GM21526 (cell line): ENCODE measurements around the gene ACTR1A.

ENCODE experiments used
- ATAC-seq: cut with Tn5 transposase; IDR thresholded peaks from one replicate; pipeline ENCODE4 v1.9.1; 2021; ENCODE audit warnings: moderate library complexity; ENCODE audit not compliant: unreplicated experiment, low FRiP score

Gene ACTR1A

DNA sequence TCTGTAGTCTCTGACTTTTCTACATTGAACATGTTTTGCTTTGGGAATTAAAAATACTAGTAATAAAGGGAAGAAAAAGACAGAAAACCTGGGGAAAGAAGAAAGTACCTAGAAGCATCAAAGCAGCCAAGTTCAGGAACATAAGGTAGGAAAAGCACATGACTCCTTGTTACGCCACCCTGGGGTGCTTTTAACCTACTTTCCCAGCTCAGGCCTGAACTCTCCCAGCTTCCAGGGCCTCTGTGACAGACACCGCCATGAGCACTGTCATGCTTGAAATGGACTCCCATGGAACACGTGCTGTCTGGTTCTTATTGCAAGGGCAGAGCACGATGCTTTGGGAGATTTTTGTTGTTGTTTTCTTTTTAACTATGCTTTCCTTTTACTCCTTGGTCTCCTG is 11.4 kb downstream of the ACTR1A start:
- ATAC-seq = no peak

DNA sequence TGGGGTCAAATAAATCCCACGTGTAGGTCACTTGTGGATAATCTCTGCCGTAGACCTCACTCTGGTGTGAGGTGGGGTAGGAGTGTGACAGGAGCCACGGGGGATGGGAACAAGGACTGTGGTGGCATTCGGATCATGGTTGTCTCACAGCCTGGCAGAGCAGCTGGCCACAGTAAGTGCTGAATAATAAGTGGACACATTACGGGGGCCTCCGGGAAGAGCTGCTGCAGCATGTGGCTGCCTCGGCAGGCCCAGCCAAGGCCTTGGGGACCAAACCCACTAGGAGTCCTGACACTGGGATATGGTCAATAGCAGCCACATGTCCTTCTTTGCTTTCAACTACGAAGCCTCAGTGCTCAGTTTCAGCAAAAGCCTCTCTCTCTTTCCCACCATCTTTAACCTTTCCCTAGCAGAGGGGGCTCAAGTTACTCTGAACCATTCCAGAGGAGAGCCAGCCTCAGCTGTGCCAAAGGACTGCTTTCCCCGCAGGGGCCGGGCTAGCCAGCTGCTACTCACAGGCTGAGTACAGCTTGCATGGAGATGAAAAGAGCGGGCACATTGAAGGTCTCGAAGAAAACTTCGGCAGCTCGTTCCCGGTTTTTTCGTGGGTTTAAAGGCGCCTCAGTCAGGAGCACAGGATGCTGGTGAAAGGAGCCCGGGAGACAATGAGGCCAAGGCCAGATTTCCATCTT is 17.3 kb downstream of the ACTR1A start:
- no peak for ATAC-seq

DNA sequence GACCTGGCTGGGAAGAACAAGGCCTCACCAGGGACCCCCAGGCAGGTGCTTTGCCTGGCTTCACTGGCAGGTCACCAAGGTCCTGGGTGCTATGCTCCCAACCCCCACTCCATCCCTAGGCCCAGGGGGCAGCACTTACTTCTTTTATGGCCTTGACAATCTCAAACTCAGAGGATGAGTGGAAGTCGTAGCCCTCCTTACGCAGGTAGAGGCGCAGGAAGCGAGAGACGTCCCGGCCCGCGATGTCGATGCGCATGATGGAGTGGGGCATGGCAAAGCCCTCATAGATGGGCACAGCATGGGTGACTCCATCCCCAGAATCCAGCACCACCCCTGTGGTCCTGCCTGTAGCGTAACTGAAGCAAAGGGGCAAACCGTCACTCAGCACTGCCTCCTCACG is 18.5 kb downstream of the ACTR1A start:
- ATAC-seq = no peak

DNA sequence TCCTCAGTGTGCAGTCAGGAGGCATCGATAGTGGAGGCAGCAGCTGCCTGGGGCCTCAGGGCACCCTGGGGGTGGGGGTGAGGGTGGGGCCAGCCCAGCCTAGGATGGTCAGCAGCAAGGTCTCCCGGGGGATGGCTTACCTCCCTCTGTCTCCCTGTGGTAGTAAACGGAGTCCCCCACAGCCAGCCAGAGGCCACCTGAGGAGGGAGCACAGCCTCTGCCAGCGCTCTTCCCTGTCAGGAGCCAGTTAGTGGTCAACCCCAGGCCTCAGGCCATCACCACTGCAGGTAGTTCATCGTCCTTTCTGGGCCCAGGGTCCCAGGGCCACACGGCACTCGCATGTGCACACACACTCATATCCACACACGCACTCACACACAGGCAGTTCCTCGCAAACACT is 22.1 kb downstream of the ACTR1A start:
- no peak for ATAC-seq

DNA sequence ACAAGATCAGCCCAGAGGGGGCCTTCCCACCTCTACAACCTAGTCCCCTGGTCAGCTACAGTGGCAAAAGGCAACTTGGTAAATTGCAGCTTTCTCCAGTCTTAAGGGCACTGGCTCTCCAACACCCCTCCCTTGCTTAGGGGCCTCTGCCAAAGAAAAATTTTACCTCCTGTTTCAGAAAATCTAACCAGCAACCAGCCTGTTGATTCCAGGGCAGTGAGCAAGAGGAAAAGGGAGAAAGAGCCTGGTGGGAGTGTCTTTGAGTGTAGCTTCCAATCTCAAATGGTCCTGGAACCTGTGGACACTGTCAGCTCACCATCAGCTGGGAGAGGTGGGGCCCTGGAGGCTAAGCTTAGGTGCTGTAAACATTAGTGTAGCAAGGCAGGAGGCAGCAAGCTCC is 22.9 kb downstream of the ACTR1A start:
- ATAC-seq = no peak

DNA sequence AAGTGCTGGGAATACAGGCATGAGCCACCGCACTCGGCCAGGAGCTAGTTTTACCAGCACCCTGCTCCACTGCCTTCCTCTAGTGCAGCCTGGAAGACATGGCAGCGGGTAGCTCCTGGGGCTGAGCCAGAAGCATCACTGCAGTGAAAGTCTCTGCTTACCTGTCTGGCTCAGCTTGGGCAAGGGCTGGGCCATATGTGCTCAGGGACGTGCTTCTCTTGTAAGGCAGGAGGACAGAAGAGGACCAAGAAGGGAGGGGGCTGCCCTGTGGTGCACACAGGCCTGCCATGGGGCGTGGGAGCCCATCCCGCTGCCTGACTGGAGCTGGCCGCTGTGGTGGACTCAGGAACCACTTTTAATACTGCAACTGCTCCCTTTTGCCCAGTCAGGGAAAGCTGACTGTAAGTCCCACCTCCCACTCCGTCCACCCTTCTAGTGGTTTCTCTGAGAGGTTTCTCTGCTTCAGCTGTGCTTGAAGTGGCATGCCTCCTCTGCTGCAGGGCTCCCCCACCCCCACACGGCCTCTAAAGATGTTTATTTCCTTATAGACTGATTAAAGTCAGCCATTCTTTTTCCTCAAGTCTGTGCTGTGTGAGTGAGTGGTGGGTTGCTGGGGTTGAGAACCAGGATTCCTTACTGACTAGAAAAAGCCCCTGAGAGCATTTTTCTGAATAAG is 25.9 kb downstream of the ACTR1A start:
- ATAC-seq = no peak

DNA sequence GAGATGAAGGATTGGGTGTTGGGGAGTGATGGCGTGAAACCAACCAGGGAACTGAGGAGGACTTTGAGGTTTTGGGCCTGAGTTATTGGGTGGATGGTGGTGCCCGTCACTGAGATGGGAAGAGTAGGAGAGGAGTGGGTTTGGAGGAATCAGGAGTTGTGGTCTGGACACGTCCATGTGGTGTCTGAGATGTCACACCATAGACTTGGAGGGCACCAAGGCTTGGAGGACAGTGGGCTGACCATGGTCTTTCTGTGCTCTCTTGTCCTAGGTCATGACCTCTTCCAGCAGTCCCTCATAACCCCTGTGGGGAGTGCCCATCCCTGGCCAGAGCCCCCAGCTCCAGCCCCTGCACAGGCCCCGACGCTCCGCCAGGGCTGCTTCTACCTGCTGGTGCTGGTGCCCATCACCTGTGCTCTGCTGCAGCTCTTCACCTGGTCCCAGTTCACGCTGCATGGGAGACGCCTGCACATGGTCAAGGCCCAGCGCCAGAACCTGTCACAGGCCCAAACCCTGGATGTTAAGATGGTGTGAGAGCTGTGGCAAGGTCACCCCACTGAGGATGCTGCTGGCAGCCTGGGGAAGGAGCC is 27.0 kb downstream of the ACTR1A start:
- ATAC-seq = no peak

DNA sequence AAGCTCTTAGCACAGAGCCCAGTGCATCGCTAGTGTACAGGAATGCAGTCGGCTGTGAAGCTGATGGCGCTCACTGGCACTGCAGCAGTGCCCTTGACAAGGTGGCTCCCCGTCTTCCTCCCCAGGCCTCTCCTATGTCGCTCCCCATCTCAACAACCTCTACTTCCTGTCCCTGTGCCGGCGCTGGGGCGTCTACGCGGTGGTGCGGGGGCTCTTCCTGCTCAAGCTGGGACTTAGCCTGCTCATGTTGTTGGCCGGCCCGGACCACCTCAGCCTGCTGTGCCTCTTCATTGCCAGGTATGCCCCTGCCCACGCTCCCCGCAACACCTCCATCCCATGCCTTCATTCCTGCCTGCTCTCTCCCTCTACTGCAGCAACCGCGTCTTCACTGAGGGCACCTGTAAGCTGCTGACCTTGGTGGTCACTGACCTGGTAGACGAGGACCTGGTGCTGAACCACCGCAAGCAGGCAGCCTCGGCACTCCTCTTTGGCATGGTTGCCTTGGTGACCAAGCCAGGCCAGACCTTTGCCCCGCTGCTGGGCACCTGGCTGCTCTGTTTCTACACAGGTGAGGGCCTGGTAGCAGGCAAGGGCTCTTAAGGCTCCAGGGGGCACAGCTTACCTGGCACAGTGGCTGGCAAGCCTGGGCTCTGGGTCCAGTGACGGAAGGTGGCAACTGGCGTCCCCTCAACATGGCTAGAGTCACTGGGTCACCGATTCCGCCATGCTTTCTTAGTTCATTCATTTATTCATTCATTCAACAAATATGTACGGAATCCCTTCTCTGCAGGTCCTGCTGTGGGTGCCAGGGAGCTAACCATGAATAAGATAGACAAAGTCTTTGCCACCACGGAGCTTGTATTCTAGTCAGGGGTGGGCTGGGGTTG is 28.8 kb downstream of the ACTR1A start:
- no peak for ATAC-seq

DNA sequence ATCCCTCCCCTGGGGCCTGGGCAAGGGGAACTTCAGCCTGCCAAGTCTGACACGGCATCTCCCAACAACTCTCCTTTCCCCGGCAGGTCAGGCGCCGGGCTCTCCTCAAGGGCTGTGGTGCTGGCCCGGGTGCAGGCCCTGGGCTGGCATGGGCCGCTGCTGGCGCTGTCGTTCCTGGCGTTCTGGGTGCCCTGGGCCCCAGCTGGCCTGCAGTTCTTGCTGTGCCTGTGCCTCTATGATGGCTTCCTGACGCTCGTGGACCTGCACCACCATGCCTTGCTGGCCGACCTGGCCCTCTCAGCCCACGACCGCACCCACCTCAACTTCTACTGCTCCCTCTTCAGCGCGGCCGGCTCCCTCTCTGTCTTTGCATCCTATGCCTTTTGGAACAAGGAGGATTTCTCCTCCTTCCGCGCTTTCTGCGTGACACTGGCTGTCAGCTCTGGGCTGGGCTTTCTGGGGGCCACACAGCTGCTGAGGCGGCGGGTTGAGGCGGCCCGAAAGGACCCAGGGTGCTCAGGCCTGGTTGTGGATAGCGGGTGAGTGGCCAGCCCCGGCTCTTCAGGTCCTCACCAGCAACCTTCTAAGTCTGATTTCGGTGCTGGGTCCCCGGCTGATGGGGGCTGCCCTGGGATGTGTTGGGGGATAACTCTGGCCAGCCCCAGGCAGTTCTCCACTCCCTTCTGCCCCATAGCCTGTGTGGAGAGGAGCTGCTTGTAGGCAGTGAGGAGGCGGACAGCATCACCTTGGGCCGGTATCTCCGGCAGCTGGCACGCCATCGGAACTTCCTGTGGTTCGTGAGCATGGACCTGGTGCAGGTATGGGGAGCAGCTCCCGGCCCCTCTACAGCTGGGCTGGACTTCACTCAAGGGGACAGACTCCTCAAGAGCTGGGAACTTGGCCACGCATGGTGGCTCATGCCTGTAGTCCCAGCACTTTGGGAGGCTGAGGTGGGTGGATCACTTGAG is 31.6 kb downstream of the ACTR1A start:
- ATAC-seq = no peak

DNA sequence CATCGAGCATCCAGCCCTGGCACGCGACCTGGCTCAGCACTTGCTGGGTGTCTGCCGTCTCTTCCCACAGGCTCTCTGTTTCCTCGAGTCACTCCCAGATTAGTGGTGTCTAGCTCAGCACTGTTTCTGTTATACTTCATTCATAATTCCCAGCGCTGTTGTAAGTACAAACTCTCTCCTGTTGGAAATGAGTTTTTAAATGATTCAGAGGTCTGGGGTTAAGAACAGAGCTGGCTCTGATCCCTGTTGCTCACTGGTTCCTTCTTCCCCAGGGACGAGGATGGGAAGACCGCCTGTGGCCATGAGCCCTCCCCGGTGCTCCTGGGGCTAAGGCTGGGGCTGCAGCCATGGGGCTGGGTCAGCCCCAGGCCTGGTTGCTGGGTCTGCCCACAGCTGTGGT is 33.8 kb downstream of the ACTR1A start:
- no peak for ATAC-seq

DNA sequence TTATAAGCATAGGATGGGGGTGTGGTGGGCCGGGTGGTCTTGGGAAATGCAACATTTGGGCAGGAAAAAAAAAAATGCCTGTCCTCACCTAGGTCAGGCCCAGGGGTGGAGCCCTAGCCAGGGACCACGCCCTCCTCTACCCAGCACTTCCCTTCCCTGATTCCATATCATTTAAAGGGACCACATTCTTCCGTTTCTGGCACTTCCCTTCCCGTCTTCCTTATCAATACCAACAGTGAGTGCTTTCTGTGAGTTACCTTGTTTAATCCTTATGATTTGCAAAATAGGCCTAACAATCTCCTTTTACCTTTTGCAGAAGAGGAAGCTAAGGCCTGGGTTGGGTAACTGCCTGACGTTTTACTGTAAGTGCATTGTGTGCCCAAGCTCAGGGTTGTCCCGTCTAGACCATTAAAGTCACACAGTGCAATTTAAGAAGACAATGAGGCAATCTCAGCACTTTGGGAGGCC is 34.5 kb downstream of the ACTR1A start:
- ATAC-seq = no peak

DNA sequence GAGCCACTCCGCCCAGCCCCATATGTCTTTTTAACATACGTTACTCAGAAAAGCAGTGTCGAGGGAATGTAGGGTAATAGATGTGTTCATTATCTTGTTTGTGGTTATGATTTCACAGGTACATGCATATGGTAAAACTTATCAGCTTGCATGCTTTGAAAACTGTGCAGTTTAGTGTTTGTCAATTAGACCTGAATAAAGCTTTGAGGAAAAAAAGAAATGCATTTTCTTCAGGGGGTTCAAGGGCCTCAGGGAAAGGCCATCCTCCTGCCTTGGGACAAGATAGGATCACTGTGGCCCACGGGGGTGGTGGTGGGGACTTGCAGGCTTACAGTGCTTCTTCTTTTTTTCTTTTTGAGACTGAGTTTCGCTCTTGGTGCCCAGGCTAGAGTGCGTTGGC is 35.2 kb downstream of the ACTR1A start:
- no peak for ATAC-seq

DNA sequence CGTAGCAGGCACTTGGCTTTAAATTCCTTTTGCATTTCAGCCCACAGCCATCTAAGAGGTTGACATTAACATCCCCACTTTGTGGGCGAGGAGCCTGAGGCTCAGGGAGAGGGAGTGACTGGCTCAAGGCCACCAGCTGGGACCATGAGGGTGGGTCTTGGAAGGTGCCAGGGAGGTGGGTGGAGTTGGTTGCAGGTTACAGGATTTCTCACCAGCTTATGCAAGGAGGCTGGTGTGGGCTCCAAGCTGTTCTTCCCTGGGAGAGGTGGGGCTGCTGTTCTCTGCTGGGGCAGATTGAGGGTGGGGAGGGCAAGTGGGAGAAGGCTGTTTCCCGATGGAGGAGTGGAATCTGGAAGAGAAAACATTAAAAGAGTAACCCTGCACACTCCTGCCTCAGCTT is 37.0 kb downstream of the ACTR1A start:
- no peak for ATAC-seq

DNA sequence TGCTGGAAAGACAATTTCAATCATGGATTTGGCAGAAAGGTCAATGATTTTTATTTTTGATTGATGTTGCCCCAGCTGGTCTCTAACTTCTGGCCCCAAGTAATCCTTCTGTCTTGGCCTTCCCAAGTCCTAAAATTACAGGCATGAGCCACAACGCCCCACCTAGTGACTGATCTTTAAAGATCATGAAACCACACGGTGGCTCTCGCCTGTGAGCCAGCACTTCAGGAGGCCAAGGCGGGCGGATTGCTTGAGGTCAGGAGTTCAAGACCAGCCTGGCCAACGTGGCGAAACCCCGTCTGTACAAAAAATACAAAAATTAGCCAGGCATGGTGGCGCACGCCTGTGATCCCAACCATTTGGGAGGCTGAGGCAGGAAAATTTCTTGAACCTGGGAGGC is 38.5 kb downstream of the ACTR1A start:
- ATAC-seq = no peak

DNA sequence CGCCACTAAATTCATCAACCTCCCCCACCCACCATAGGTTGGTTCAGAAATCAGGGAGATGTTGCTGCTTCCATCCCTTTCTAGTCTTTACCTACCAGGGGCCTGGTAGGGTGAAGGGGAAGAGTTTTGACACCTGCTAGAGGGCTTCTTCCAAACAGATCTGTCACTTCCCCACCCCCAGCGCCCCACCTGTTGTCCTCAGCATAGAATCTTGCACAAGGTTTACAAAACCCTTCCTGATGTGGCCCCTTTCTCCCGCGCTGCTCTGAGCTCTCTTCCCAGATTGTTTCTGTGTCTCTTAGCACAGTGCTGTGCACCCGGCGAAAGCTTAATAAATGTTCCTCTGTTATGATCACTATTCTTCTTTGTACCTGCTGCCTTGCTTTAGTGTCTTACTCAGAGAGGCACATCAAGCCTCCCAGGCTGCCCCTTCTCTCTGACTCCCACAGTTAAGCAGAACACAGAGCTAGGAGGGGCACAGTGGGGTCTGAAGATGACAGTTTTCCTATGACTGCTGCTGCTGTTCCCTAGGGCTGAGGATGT is 39.9 kb downstream of the ACTR1A start:
- no peak for ATAC-seq

DNA sequence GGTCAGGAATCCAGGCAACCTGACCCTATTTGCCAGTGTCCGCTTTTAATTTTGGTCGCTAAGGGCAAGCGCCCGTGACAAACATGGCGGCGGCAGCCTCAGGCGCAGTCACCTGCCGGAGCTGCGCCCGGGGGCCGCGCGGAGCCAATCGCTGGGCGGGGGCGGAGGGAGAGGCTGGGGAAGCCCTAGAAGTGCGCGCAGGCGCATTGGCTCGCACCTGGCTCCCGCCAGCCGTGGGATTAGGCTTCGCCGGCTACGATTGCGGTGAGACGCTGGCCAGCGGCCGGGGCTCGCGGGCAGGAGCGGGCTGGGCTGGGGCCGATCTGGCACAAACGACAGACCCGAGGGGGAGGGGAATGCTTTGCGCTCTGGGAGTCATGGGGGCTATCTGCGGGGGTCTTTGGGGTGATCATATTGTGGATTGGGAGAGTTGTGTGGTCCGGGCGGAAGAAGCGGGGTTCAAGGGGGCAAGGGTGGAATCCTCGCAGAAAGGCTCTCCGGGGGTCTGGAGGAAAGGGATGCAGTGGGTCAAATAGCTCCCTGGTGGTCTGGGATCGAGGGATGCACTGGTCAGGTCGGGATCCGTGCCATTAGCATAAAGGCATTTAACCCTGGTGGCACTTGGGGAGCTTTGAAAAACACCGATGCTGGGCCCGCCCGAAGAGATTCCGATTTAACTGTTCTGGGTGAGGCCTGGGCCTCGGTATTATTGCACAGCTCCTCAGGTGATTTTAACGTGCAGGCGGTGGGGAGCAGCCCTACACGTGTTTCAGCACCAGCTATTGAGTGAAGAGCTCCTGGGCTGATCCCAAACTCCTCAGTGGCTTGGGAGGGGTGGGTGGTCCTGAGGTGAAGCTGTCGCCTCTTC is 41.1 kb downstream of the ACTR1A start:
- ATAC-seq = peak; percentile 66

DNA sequence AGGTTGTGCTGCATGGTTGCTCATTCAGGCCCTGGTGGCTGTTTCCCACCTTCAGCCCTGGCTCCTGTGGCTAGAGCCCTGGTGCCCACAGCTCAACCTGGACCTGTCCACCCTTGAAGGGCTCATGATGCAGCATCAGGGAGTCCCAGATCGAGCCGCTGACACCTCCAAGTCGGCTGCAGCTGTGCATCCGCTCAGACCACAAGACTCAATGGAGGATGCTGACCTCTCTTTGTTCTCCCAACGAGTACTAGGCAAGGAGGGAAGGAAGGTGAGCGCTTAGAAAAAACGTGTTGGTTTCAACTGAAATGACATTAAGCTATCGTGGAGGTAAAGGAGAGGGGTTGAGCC is 41.7 kb downstream of the ACTR1A start:
- peak; percentile 28 for ATAC-seq

DNA sequence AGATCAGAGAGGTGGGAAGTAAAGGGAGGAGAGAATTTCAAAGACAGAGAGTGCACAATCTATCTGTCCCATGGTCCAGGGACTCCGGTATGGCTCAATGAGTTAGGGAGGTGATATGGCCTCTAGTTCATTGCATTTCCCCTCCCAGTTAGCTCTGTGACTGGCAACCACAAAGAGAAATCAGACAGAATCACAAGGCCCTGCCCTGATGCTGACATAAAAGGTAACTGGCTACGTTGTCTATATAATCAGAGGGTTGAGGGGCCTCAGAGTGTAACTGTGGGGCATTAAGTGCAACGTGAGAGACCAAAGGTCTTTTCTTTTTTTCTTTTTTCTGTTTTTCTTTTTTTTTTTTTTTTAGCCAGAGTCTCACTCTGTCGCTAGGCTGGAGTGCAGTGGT is 43.9 kb downstream of the ACTR1A start:
- ATAC-seq = no peak
